HG03196 (cell line): ENCODE data around the gene FRYL.
A peak's percentile ranks its signal among the peaks of the same experiment; 100 is the strongest.

Experiments
- ATAC-seq: cut with Tn5 transposase; IDR thresholded peaks from one replicate; pipeline ENCODE4 v1.9.1; 2021; ENCODE audit not compliant: unreplicated experiment

FRYL gene

GRCh38 chr4:48565362-48566033, 214.6 kb downstream of the FRYL start:
- ATAC-seq: no peak

GRCh38 chr4:48564151-48564550, 215.9 kb downstream of the FRYL start:
- ATAC-seq: no peak

- ATAC-seq: no peak
These were observed 221.3 kb downstream of the FRYL start for GRCh38 chr4:48558819-48559218.

GRCh38 chr4:48558026-48558425, 222.1 kb downstream of the FRYL start:
- no peak for ATAC-seq

- ATAC-seq: no peak
These were observed 222.6 kb downstream of the FRYL start for GRCh38 chr4:48557478-48557877.

GRCh38 chr4:48556268-48556667, 223.8 kb downstream of the FRYL start:
- ATAC-seq: no peak

- ATAC-seq: no peak
These were observed 225.5 kb downstream of the FRYL start for GRCh38 chr4:48554606-48555005.

- ATAC-seq: no peak
These were observed 226.4 kb downstream of the FRYL start for GRCh38 chr4:48553720-48554119.

- no peak for ATAC-seq
These were observed 233.7 kb downstream of the FRYL start for GRCh38 chr4:48546336-48546735.

- ATAC-seq: no peak
These were observed 236.3 kb downstream of the FRYL start for GRCh38 chr4:48543796-48544195.

- ATAC-seq: no peak
These were observed 237.2 kb downstream of the FRYL start for GRCh38 chr4:48542888-48543287.

- ATAC-seq: no peak
These were observed 240.5 kb downstream of the FRYL start for GRCh38 chr4:48539597-48539996.

- ATAC-seq: no peak
These were observed 241.7 kb downstream of the FRYL start for GRCh38 chr4:48538358-48538757.

GRCh38 chr4:48526406-48526805, 253.7 kb downstream of the FRYL start:
- ATAC-seq: no peak

- no peak for ATAC-seq
These were observed 261.9 kb downstream of the FRYL start for GRCh38 chr4:48518143-48518542.

GRCh38 chr4:48509543-48509942, 270.5 kb downstream of the FRYL start:
- no peak for ATAC-seq

GRCh38 chr4:48506716-48507115, 273.4 kb downstream of the FRYL start:
- ATAC-seq: no peak

- no peak for ATAC-seq
These were observed 275.7 kb downstream of the FRYL start for GRCh38 chr4:48504352-48504751.

GRCh38 chr4:48504026-48504330, 276.1 kb downstream of the FRYL start:
- ATAC-seq: no peak

- ATAC-seq: no peak
These were observed 276.6 kb downstream of the FRYL start for GRCh38 chr4:48503233-48504025.

- ATAC-seq: peak; percentile 75
These were observed 280.5 kb downstream of the FRYL start for GRCh38 chr4:48499551-48500066.

- no peak for ATAC-seq
These were observed 281.2 kb downstream of the FRYL start for GRCh38 chr4:48498895-48499294.
